HepG2 (cell line): Measurements from ENCODE around the gene TMEM131L. TPM values are rescaled to one million over a fixed set of nuclear protein-coding genes. Genes with fewer than 3 reads are reported as not detected.

Experiments
- ATAC-seq: fragments of 200-7000 bp; cut with Tn5 transposase; 3 replicates; pipeline ENCODE4 v1.9.1; 2020; ENCODE audit warnings: mild to moderate bottlenecking, moderate library complexity
- BruUV-seq: library from RNA; stranded (reverse); fragments of 400-500 nt; replicated peaks from 2 replicates; lab custom pipeline; 2021; lab: Mats Ljungman, UMichigan
- CTCF ChIA-PET: fragments of 300-600 bp; formaldehyde crosslinking; extraction: SDS; loops from one replicate; lab custom pipeline; 2021; ENCODE audit warnings: low total read pairs, inconsistent platforms, low intra/inter-chr PET ratio; lab: Yijun Ruan, JAX
- POLR2A ChIA-PET: fragments of 350-600 bp; sonication (Branson Sonifier 250); formaldehyde crosslinking; loops from one replicate; lab custom pipeline; 2020; ENCODE audit warnings: antibody characterized with exemption, inconsistent platforms; lab: Yijun Ruan, JAX
- DNase-seq: peaks from one replicate; pipeline ENCODE4 v3.0.0-alpha.2; 2015; ENCODE audit warnings: low spot score
- FAIRE-seq: peaks from 3 replicates; lab custom pipeline; 2011; peaks lifted over from hg19 to GRCh38; lab: Jason Lieb, UNC
- H2AFZ ChIP-seq: one replicate; pipeline ENCODE4 v1.6.1; 2011; ENCODE audit warnings: low read length, inconsistent platforms
- H3K27ac ChIP-seq: fragments of 300-600 bp; 3 replicates; pipeline ENCODE4 v1.8.0; 2011; ENCODE audit warnings: mixed run types, mild to moderate bottlenecking, mixed read lengths, low read length, inconsistent platforms; ENCODE audit not compliant: insufficient read depth; ENCODE audit errors: extremely low read length
- H3K27me3 ChIP-seq, 2 experiments: fragments of 200-600 bp in 1 of 2; 2 replicates in 1 of 2; 3 replicates in 1 of 2; pipeline versions ENCODE4 v1.6.0 to v1.8.0; 2011; ENCODE audit warnings: low read length in 2 of 2, mild to moderate bottlenecking in 2 of 2, moderate library complexity in 2 of 2, inconsistent platforms in 1 of 2; ENCODE audit not compliant: insufficient read depth in 2 of 2, control insufficient read depth in 1 of 2
- H3K36me3 ChIP-seq, 2 experiments: fragments of 200-600 bp in 1 of 2; replicated peaks in 1 of 2; 2 replicates in 1 of 2; 3 replicates in 1 of 2; pipeline versions ENCODE4 v1.5.1 to v1.8.0; 2011; ENCODE audit warnings: low read length in 2 of 2, inconsistent platforms in 1 of 2; ENCODE audit not compliant: insufficient read depth in 2 of 2, control insufficient read depth in 1 of 2
- H3K4me1 ChIP-seq: 2 replicates; pipeline ENCODE4 v1.5.1; 2012; ENCODE audit warnings: low read length, inconsistent platforms; ENCODE audit not compliant: insufficient read depth
- H3K4me2 ChIP-seq: 2 replicates; pipeline ENCODE4 v1.6.0; 2011; ENCODE audit warnings: low read depth, low read length, inconsistent platforms
- H3K4me3 ChIP-seq, 3 experiments: fragments of 200-600 bp in 1 of 3; sonication (generic), shearing (Covaris generic) in 1 of 3; replicated peaks in 1 of 3; 2 replicates each; pipeline ENCODE4 v1.5.1; 2011 to 2016; ENCODE audit warnings: low read length in 3 of 3, inconsistent platforms in 2 of 3, low read depth in 2 of 3, mild to moderate bottlenecking in 2 of 3, control low read depth in 1 of 3, mixed read lengths in 1 of 3; ENCODE audit not compliant: insufficient read depth in 1 of 3
- H3K79me2 ChIP-seq: one replicate; pipeline ENCODE4 v1.6.1; 2011; ENCODE audit warnings: low read length, inconsistent platforms; ENCODE audit not compliant: insufficient read depth
- H3K9ac ChIP-seq: 2 replicates; pipeline ENCODE4 v1.6.0; 2011; ENCODE audit warnings: mild to moderate bottlenecking, low read depth, low read length, inconsistent platforms; ENCODE audit not compliant: insufficient read depth
- H3K9me3 ChIP-seq: 2 replicates; pipeline ENCODE4 v1.5.1; 2012; ENCODE audit warnings: mild to moderate bottlenecking, low read length
- H4K20me1 ChIP-seq: 2 replicates; pipeline ENCODE4 v1.6.0; 2011; ENCODE audit warnings: inconsistent platforms, mild to moderate bottlenecking, low read length, moderate library complexity; ENCODE audit not compliant: insufficient read depth
- ATF5 ChIP-seq: sonication (generic); formaldehyde crosslinking; IDR thresholded peaks from 2 replicates; pipeline ENCODE4 v1.4.0; 2020; ENCODE audit warnings: mild to moderate bottlenecking, low read depth, missing genetic modification reagents
- CBX2 ChIP-seq, 2 experiments: fragments of 200-600 bp in 1 of 2; sonication (generic); formaldehyde crosslinking in 1 of 2; IDR thresholded peaks; 2 replicates each; pipeline versions ENCODE4 v1.7.0 to v1.8.1; 2018 to 2022; ENCODE audit warnings: low read depth in 2 of 2, low read length in 1 of 2, mild to moderate bottlenecking in 1 of 2, missing genetic modification reagents in 1 of 2
- EEA1 ChIP-seq: sonication (generic); formaldehyde crosslinking; IDR thresholded peaks from 2 replicates; pipeline ENCODE4 v1.5.1; 2020; ENCODE audit warnings: mild to moderate bottlenecking, missing genetic modification reagents, borderline replicate concordance
- NBN ChIP-seq: fragments of 450-650 bp; conservative IDR thresholded peaks from 2 replicates; pipeline ENCODE4 v1.6.1; 2017
- NCOA2 ChIP-seq: sonication (generic); formaldehyde crosslinking; IDR thresholded peaks from 2 replicates; pipeline ENCODE4 v1.8.0; 2022; ENCODE audit warnings: inconsistent platforms
- NR2C2 ChIP-seq: sonication (generic); formaldehyde crosslinking; IDR thresholded peaks from 2 replicates; pipeline ENCODE4 v1.4.0; 2020; ENCODE audit warnings: missing genetic modification reagents, mild to moderate bottlenecking, moderate library complexity, borderline replicate concordance
- RARA ChIP-seq: IDR thresholded peaks from 2 replicates; pipeline ENCODE4 v1.6.1; 2016; ENCODE audit warnings: missing genetic modification reagents, missing compliant biosample characterization
- SCMH1 ChIP-seq: sonication (generic); formaldehyde crosslinking; IDR thresholded peaks from 2 replicates; pipeline ENCODE4 v1.9.0; 2021; ENCODE audit warnings: missing genetic modification reagents, mild to moderate bottlenecking, borderline replicate concordance
- SP2 ChIP-seq: sonication (generic); formaldehyde crosslinking; IDR thresholded peaks from 2 replicates; pipeline ENCODE4 v1.5.1; 2020; ENCODE audit warnings: mild to moderate bottlenecking, missing genetic modification reagents
- SP4 ChIP-seq: sonication (generic); formaldehyde crosslinking; IDR thresholded peaks from 2 replicates; pipeline ENCODE4 v1.8.1; 2023; ENCODE audit warnings: mild to moderate bottlenecking, missing genetic modification reagents
- TBX2 ChIP-seq: sonication (generic); formaldehyde crosslinking; IDR thresholded peaks from 2 replicates; pipeline ENCODE4 v1.5.0; 2020; ENCODE audit warnings: missing genetic modification reagents, mild to moderate bottlenecking, borderline replicate concordance
- THAP9 ChIP-seq: sonication (generic); formaldehyde crosslinking; IDR thresholded peaks from 2 replicates; pipeline ENCODE4; 2020; ENCODE audit warnings: missing genetic modification reagents, mild to moderate bottlenecking, borderline replicate concordance
- ZKSCAN1 ChIP-seq: fragments of 150-350 bp; IDR thresholded peaks from 2 replicates; pipeline ENCODE4 v1.6.1; 2014; ENCODE audit warnings: low read length
- ZNF234 ChIP-seq: sonication (generic); formaldehyde crosslinking; conservative IDR thresholded peaks from 2 replicates; pipeline ENCODE4 v1.5.1; 2020; ENCODE audit warnings: mild to moderate bottlenecking, missing genetic modification reagents
- ZNF282 ChIP-seq: fragments of 450-650 bp; IDR thresholded peaks from 2 replicates; pipeline ENCODE4 v1.6.1; 2018; ENCODE audit not compliant: partially characterized antibody
- ZNF556 ChIP-seq: sonication (generic); formaldehyde crosslinking; IDR thresholded peaks from 2 replicates; pipeline ENCODE4 v1.4.0; 2020; ENCODE audit warnings: mild to moderate bottlenecking, missing genetic modification reagents, borderline replicate concordance
- ZNF776 ChIP-seq: sonication (generic); formaldehyde crosslinking; IDR thresholded peaks from 2 replicates; pipeline ENCODE4 v1.4.0; 2020; ENCODE audit warnings: mild to moderate bottlenecking, missing genetic modification reagents
- ZNF780A ChIP-seq: sonication (generic); formaldehyde crosslinking; IDR thresholded peaks from 2 replicates; pipeline ENCODE4 v1.8.0; 2022; ENCODE audit warnings: mild to moderate bottlenecking, missing genetic modification reagents, moderate library complexity
- ZNF879 ChIP-seq: sonication (generic); formaldehyde crosslinking; IDR thresholded peaks from 2 replicates; pipeline ENCODE4 v1.8.1; 2023; ENCODE audit warnings: missing genetic modification reagents
- WGBS: methylation state at CpG from one replicate; pipeline ENCODE4 v1.1.6; 2017; ENCODE audit warnings: low lambda C conversion rate; 5-methylcytosine and 5-hydroxymethylcytosine counted together
- in situ Hi-C: cut with HindIII; loops from 2 replicates; pipeline ENCODE4 v1.10.0; 2017; ENCODE audit warnings: low pct_unique_long_range_greater_than_20kb; ENCODE audit not compliant: extremely low pct_ligation_motif_present
- intact Hi-C: fragments of 100-400 bp; cut with micrococcal nuclease; formaldehyde crosslinking; loops from one replicate; pipeline ENCODE4 v1.10.0; 2022; ENCODE audit not compliant: unreplicated experiment
- polyA plus RNA-seq, 8 experiments: library from polyadenylated mRNA; depleted of rRNA in 3 of 8; stranded (reverse) in 7 of 8; unstranded in 1 of 8; fragments of >200 nt; fragmentation: Illumina TruSeq in 4 of 8; extraction: Trizol in 4 of 8; gene quantifications; 2 replicates each; pipeline versions ENCODE4 v1.2.1 to v1.2.3, GENCODE V29; 2011 to 2016; ENCODE audit warnings: low read depth in 4 of 8, missing spikeins in 1 of 8, mixed read lengths in 1 of 8; ENCODE audit not compliant: insufficient read depth in 1 of 8
- total RNA-seq, 5 experiments: library from RNA; depleted of rRNA; stranded (reverse); fragments of >200 nt; fragmentation: Illumina TruSeq; extraction: Trizol; gene quantifications; 2 replicates each; pipeline ENCODE4 v1.2.3, GENCODE V29; 2016; ENCODE audit warnings: low read depth in 1 of 5

The TMEM131L gene
- total and polyA plus RNA-seq, 2 of the 13 experiments (the other 11 are each of a cell fraction or from before 2014, with no cell fraction given), result 2.2 to 4.5 TPM

- Histone ChIP-seq H3K9ac (no peak overlapping the region), H3K27ac (no peak overlapping the region)
- no peak for TF ChIP-seq ZNF282
- no peak for TF ChIP-seq NBN
- no peak for TF ChIP-seq ZNF776 (CRISPR knock-in tag)
- no peak for TF ChIP-seq ZNF879
- no peak for TF ChIP-seq ATF5 (CRISPR knock-in tag)
- no peak for TF ChIP-seq SP2 (CRISPR knock-in tag)
- TF ChIP-seq SCMH1, result no peak
- no peak for TF ChIP-seq THAP9 (CRISPR knock-in tag)
- no peak for TF ChIP-seq NCOA2 (CRISPR knock-in tag)
- TF ChIP-seq EEA1, result no peak
- TF ChIP-seq SP4, result no peak
- TF ChIP-seq RARA, result no peak
- no peak for TF ChIP-seq CBX2 (IDR thresholded peaks at IDR 0.05; ENCODE audit: low read depth, low read length)
- TF ChIP-seq CBX2 (CRISPR knock-in tag; IDR thresholded peaks at IDR 0.05; ENCODE audit: low read depth), result no peak
- TF ChIP-seq TBX2, result no peak
- no peak for TF ChIP-seq ZNF556 (CRISPR knock-in tag)
- no peak for TF ChIP-seq ZKSCAN1
- TF ChIP-seq NR2C2 (CRISPR knock-in tag), result no peak
- no peak for TF ChIP-seq ZNF780A (CRISPR knock-in tag)
- no peak for TF ChIP-seq ZNF234 (CRISPR knock-in tag)
Observed at GRCh38 chr4:153483432-153484418, 17.6 kb downstream of the TMEM131L start.

More at GRCh38 chr4:153483432-153484418, 17.6 kb downstream of the TMEM131L start:
- H3K36me3 ChIP-seq, result no peaks in the 10 kb centered on the region; a peak in 1 of 5 replicates
- H4K20me1 ChIP-seq, result no peaks in the 10 kb centered on the region
- no peak overlapping the region for H3K4me2 ChIP-seq
- 85% methylated on average over 10 of the region's 10 CpGs for WGBS
- H3K79me2 ChIP-seq, result no peaks in the 10 kb centered on the region
- H3K27me3 ChIP-seq, result no peaks in the 10 kb centered on the region
- no peaks in the 10 kb centered on the region for H3K9me3 ChIP-seq
- FAIRE-seq (no peak), DNase-seq (no peak), ATAC-seq (no peak)
- in situ Hi-C loops, result no loop called here
- no peak overlapping the region for H2AFZ ChIP-seq
- intact Hi-C loops, result no loop called here
- no TSS peak for BruUV-seq
- H3K4me3 ChIP-seq, result no peak overlapping the region
- CTCF ChIA-PET, result no interaction called here
- H3K4me1 ChIP-seq, result peaks cover 17% of the 10 kb centered on the region
- POLR2A ChIA-PET, result no interaction called here
